Stimulated activated CD4-positive, alpha-beta T cell treated with anti-CD3 and anti-CD28 coated beads, TNF-alpha, amount 100 ng/mL, for 24 hours (primary cell): ENCODE results near the gene VMP1.
A peak's percentile ranks its signal among the peaks of the same experiment; 100 is the strongest.
"Not testable (repeated sequence)": the region's sequence is repeated elsewhere in the genome, so short reads cannot be mapped to it uniquely, and the experiment has no call there.

Experiments used
- DNase-seq, 3 experiments: peaks; one replicate each; pipeline ENCODE4 v3.0.0-alpha.2; 2020; ENCODE audit warnings: low read depth in 3 of 3

Gene VMP1

DNA sequence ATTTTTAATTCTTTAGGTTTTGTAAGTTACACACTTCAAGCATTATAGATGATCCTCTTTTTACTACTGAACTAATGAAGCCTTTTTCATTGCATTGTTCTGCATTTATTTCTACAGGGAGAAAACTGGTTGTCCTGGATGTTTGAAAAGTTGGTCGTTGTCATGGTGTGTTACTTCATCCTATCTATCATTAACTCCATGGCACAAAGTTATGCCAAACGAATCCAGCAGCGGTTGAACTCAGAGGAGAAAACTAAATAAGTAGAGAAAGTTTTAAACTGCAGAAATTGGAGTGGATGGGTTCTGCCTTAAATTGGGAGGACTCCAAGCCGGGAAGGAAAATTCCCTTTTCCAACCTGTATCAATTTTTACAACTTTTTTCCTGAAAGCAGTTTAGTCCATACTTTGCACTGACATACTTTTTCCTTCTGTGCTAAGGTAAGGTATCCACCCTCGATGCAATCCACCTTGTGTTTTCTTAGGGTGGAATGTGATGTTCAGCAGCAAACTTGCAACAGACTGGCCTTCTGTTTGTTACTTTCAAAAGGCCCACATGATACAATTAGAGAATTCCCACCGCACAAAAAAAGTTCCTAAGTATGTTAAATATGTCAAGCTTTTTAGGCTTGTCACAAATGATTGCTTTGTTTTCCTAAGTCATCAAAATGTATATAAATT lies 132.3 kb downstream of the VMP1 start:
- DNase-seq: no peak

DNA sequence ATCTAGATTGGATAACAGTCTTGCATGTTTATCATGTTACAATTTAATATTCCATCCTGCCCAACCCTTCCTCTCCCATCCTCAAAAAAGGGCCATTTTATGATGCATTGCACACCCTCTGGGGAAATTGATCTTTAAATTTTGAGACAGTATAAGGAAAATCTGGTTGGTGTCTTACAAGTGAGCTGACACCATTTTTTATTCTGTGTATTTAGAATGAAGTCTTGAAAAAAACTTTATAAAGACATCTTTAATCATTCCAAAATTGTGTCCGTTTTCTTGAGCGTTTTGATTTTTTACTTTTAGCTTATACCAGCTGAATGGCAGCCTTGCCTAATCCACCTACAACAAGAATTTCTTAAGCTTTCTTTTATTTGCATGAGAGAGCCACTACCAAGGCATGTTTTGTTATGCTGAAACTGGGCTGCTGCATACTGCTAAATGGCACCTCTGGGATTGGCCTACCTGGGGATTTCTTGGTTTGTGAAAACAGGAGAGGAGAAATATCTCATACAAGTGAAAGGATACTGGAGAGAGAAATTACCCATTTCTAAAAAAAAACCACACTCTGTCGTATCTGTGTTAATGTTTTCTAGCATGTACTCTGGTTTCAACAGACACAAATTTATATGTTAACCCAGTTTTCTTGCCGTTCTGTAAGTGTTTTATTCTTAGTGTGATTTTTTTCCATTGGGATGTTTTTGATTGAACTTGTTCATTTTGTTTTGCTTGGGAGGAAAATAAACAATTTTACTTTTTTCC lies 133.1 kb downstream of the VMP1 start:
- DNase-seq: no peak

- not testable (repeated sequence) for DNase-seq
These were observed 133.8 kb downstream of the VMP1 start for GRCh38 chr17:59841091-59841881.

DNA sequence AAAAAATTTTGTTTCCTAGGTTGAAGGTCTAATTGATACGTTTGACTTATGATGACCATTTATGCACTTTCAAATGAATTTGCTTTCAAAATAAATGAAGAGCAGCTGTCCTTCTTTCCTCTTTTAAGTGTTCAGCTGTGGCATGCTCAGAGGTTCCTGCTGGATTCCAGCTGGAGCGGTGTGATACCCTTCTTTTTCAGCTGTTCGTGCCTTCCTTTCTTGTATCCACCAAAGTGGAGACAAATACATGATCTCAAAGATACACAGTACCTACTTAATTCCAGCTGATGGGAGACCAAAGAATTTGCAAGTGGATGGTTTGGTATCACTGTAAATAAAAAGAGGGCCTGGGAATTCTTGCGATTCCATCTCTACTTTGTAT lies 134.4 kb downstream of the VMP1 start:
- DNase-seq: not testable (repeated sequence)

DNA sequence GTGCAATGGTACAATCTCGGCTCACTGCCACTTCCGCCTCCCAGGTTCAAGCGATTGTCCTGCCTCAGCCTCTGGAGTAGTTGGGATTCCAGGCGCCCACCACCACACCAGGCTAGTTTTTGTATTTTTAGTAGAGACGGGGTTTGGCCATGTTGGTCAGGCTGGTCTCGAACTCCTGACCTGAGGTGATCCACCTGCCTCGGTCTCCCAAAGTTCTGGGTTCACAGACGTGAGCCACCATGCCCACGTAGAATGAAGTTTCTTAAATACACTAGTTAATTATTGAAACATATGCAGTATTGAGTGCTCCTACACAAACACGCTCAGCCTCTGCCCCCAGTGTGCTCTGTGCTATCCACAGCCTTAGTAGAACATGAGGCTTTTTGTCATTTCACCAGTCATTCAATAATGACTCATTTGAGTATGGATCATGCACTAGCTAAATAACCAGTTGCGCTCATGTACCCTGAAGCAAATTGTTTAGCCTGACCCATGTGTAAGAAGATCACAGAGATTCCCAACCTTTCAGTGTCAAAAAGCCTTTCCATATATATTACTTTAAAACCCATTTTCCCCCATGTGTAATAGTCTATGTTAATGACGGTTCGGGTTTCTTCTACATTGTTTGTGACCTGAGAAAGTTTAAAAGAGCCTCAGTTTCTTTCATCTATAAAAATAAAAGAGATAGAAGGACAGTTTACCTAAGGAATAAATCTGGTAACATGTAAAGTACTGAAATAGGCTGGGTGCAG lies 135.6 kb downstream of the VMP1 start:
- peak in 1 of 3 experiments; percentile 79 for DNase-seq

- no peak for DNase-seq
These were observed 137.6 kb downstream of the VMP1 start for GRCh38 chr17:59844884-59845594.

- no peak for DNase-seq
These were observed 138.3 kb downstream of the VMP1 start for GRCh38 chr17:59845595-59846393.

GRCh38 chr17:59846394-59847165 lies 139.1 kb downstream of the VMP1 start:
- DNase-seq: no peak

DNA sequence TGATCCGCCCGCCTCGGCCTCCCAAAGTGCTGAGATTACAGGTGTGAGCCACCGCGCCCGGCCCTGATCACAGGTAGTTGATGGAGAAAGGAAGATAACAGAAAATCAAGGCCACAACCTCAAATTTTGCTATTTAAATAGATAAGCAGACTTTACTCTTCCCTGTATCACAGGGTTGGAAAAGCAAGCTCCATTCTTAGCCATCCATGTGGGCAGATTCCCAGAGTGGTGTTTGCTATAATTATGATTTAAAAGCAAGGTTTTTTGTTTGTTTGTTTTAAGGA lies 140.9 kb downstream of the VMP1 start:
- no peak for DNase-seq

GRCh38 chr17:59848778-59849177 lies 141.3 kb downstream of the VMP1 start:
- peak in 1 of 3 experiments; percentile 63 for DNase-seq

GRCh38 chr17:59850311-59850710 lies 142.9 kb downstream of the VMP1 start:
- not testable (repeated sequence) for DNase-seq

DNA sequence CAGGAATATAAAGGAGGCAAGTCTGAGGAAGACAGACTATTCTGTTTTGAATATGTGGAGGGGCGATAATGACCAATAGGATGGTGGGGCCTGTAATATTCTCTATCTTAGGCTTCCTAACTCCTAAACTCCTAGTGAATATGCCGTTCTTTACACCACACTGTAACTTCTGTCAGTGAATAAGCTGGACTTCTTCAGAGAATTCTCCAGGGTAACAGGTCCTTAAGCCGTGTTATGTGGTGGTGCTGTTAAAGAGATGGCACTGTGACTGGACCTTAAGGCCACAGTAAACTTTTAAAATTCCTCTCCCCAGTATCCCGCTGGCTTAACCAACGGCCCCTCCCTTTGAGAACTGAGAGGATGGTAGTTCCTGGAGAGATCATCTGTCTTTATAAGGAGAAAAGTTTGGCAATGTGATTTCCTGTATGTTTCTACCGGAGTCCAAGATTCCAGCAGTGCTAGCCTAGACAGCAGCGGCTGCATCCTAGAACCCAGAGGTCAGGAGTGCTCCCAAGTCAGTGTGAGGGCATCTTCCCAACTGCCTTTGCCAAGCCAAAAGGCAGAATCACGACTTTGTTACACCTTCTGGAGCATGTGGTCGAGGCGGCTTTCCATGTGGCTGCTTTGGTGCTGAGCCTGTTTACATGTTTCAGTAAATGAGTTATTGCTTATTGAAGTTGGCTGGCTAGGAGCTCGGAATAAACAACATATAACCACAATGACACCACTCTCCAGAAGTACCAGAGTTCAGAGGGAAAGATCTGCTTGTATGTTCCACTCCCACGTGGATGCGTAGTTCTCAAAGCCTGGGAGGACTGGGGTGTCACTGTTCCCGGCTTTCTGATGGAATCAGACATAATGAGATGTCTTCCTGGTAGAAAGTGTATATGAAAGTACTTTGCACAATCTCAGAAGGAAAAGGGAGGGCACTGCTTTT lies 144.3 kb downstream of the VMP1 start:
- no peak for DNase-seq

DNA sequence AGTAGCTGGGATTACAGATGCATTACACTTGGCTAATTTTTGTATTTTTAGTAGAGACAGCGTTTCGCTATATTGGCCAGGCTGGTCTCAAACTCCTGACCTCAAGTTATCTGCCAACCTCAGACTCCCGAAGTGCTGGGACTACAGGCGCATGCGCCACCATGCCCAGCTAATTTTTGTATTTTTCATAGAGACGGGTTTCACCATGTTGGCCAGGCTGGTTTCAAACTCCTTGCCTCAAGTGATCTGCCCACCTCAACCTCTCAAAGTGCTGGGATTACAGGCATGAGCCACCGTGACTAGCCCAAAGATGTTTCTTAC lies 145.4 kb downstream of the VMP1 start:
- DNase-seq: not testable (repeated sequence)

GRCh38 chr17:59853168-59853918 lies 145.9 kb downstream of the VMP1 start:
- DNase-seq: peak in 1 of 3 experiments; percentile 62

DNA sequence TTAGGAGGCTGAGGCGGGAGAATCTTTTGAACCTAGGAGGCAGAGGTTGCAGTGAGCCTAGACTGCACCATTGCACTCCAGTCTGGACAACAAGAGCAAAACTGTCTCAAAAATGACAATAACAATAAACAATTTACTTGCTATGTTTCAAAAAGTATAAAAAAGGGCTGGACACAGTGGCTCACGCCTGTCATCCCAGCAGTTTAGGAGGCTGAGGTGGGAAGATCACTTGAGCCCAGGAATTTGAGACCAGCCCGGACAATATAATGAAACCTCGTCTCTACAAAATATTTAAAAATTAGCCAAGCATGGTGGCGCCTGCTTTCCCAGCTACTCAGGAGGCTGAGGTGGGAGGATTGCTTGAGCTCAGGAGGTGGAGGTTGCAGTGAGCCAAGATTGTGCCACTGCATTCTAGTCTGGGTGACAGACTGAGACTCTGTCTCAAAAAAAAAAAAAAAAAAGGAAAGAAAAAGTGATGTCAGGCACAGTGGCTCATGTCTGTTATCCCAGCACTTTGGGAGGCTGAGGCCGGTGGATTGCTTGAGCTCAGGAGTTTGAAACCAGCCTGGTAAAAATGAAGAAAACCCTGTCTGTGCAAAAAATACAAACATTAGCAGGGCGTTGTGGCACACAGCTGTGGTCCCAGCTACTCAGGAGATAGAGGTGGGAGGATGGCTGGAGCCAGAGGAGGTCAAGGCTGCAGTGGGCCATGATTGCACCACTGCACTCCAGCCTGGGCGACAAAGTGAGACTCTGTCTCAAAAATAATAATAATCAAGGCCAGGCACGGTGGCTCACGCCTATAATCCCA lies 146.7 kb downstream of the VMP1 start:
- not testable (repeated sequence) for DNase-seq

DNA sequence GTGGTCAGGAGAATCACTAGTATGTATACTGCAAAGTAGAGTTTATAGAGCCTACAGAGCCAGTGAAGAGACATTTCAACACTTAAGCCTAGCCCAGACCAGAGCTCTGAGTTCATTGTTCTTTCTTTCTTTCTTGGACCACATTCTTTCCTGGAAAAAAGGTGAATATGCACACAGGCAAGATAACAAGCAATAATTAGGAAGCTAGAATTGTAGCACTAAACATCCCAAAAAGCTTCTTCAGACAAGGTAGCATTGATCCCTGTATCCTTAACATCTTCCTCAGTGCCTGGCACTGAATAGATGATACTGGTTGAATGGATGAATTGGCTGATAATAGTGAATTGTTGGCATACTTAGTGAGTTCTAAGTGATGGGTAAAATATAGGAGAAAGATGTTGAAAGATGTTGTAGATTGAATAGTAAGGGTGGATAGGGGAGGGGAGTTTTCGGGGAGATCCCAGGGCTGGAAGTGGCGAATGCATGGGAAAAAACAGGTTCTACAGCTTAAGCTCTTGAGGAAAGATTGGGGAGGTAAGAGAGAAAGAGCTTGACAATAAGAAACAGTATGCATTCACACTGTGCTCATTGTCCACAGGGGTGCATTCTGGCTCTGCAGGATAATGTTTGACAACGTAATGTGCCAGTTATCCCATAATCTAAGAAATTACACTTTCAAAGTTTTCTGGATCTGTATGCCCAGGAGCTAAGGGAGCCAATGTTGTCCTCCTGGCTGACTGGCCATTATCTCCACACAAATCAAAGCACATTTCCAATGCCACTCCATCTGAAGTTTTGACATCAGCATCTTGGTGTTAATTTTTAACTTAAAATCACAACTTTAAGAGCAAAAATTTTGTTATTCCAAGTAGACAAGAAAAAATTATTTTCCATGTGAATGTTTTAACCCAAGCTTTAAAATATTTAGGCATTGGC lies 149.7 kb downstream of the VMP1 start:
- no peak for DNase-seq
